H9 (cell line): ENCODE measurements around the gene FAM131C. TPM values are rescaled to one million over a fixed set of nuclear protein-coding genes. Genes with fewer than 3 reads are reported as not detected.
A peak's percentile ranks its signal among the peaks of the same experiment; 100 is the strongest.

ENCODE experiments used
- DNase-seq: peaks from one replicate; pipeline ENCODE4 v3.0.0-alpha.2; 2017
- H2AFZ ChIP-seq: one replicate; pipeline ENCODE4 v1.6.1; 2013; ENCODE audit warnings: mild to moderate bottlenecking, low read length, control low read depth, moderate library complexity
- H2AK5ac ChIP-seq: 2 replicates; pipeline ENCODE4 v1.6.1; 2013; ENCODE audit warnings: low read length, control low read depth, mixed read lengths; ENCODE audit not compliant: insufficient read length
- H2BK120ac ChIP-seq: one replicate; pipeline ENCODE4 v1.6.1; 2013; ENCODE audit warnings: low read depth, mild to moderate bottlenecking, low read length, control low read depth, inconsistent platforms; ENCODE audit not compliant: poor library complexity, severe bottlenecking
- H2BK12ac ChIP-seq: 2 replicates; pipeline ENCODE4 v1.6.1; 2013; ENCODE audit warnings: low read length, control low read depth, mixed read lengths, low read depth; ENCODE audit not compliant: insufficient read length
- H2BK15ac ChIP-seq: 2 replicates; pipeline ENCODE4 v1.6.1; 2013; ENCODE audit warnings: low read depth, low read length, control low read depth
- H2BK20ac ChIP-seq: one replicate; pipeline ENCODE4 v1.6.1; 2013; ENCODE audit warnings: low read depth, mild to moderate bottlenecking, low read length, control low read depth, inconsistent platforms; ENCODE audit not compliant: poor library complexity, severe bottlenecking
- H2BK5ac ChIP-seq: 2 replicates; pipeline ENCODE4 v1.6.1; 2013; ENCODE audit warnings: low read length, control low read depth, mixed read lengths; ENCODE audit not compliant: insufficient read length
- H3K14ac ChIP-seq: 2 replicates; pipeline ENCODE4 v1.6.1; 2013; ENCODE audit warnings: low read length, control low read depth; ENCODE audit not compliant: insufficient read depth
- H3K18ac ChIP-seq: 2 replicates; pipeline ENCODE4 v1.6.1; 2013; ENCODE audit warnings: low read depth, mild to moderate bottlenecking, mixed read lengths, low read length, control low read depth; ENCODE audit not compliant: insufficient read length
- H3K23ac ChIP-seq: 2 replicates; pipeline ENCODE4 v1.6.1; 2013; ENCODE audit warnings: low read length, control low read depth, mixed read lengths, low read depth; ENCODE audit not compliant: insufficient read length
- H3K23me2 ChIP-seq: 2 replicates; pipeline ENCODE4 v1.6.1; 2013; ENCODE audit warnings: low read depth, mild to moderate bottlenecking, mixed read lengths, low read length, control low read depth; ENCODE audit not compliant: insufficient read length, poor library complexity, severe bottlenecking
- H3K27ac ChIP-seq: 2 replicates; pipeline ENCODE4 v1.5.1; 2013; ENCODE audit warnings: low read length, control low read depth, mixed read lengths, low read depth; ENCODE audit not compliant: insufficient read length
- H3K27me3 ChIP-seq: 2 replicates; pipeline ENCODE4 v1.6.1; 2013; ENCODE audit warnings: low read length, control low read depth, inconsistent platforms; ENCODE audit not compliant: insufficient read depth
- H3K4ac ChIP-seq: 2 replicates; pipeline ENCODE4 v1.6.1; 2013; ENCODE audit warnings: low read depth, mild to moderate bottlenecking, control low read depth, inconsistent platforms, low read length, moderate library complexity
- H3K4me1 ChIP-seq: 2 replicates; pipeline ENCODE4 v1.6.1; 2013; ENCODE audit warnings: low read length, control low read depth, inconsistent platforms; ENCODE audit not compliant: insufficient read depth
- H3K4me2 ChIP-seq: 2 replicates; pipeline ENCODE4 v1.6.1; 2013; ENCODE audit warnings: low read length, control low read depth, mixed read lengths; ENCODE audit not compliant: insufficient read length, insufficient read depth
- H3K56ac ChIP-seq: 2 replicates; pipeline ENCODE4 v1.6.1; 2013; ENCODE audit warnings: low read depth, mild to moderate bottlenecking, mixed read lengths, low read length, control low read depth; ENCODE audit not compliant: insufficient read length
- H3K79me1 ChIP-seq: 2 replicates; pipeline ENCODE4 v1.6.1; 2013; ENCODE audit warnings: low read depth, mild to moderate bottlenecking, moderate library complexity, low read length, control low read depth, inconsistent platforms; ENCODE audit not compliant: insufficient read depth, poor library complexity, severe bottlenecking
- H3K79me2 ChIP-seq: 2 replicates; pipeline ENCODE4 v1.6.1; 2013; ENCODE audit warnings: low read length, control low read depth, inconsistent platforms; ENCODE audit not compliant: insufficient read depth
- H3K9ac ChIP-seq: 2 replicates; pipeline ENCODE4 v1.6.1; 2013; ENCODE audit warnings: low read length, control low read depth, mixed read lengths; ENCODE audit not compliant: insufficient read length; ENCODE audit errors: extremely low read depth
- H3K9me3 ChIP-seq: one replicate; pipeline ENCODE4 v1.6.1; 2013; ENCODE audit warnings: low read depth, low read length, inconsistent platforms; ENCODE audit not compliant: control insufficient read depth
- H3T11ph ChIP-seq: one replicate; pipeline ENCODE4 v1.6.1; 2013; ENCODE audit warnings: mild to moderate bottlenecking, low read length, control low read depth, inconsistent platforms
- H4K20me1 ChIP-seq: one replicate; pipeline ENCODE4 v1.6.1; 2013; ENCODE audit not compliant: control insufficient read depth, insufficient read length, insufficient read depth
- H4K5ac ChIP-seq: 2 replicates; pipeline ENCODE4 v1.6.1; 2013; ENCODE audit warnings: low read depth, mild to moderate bottlenecking, mixed read lengths, low read length, control low read depth; ENCODE audit not compliant: insufficient read length
- H4K8ac ChIP-seq: replicated peaks from 2 replicates; pipeline ENCODE4 v1.6.1; 2013; ENCODE audit warnings: low read length, control low read depth, mixed read lengths, low read depth; ENCODE audit not compliant: insufficient read length
- H4K91ac ChIP-seq: 2 replicates; pipeline ENCODE4 v1.6.1; 2013; ENCODE audit warnings: low read depth, mild to moderate bottlenecking, moderate library complexity, mixed read lengths, low read length, control low read depth; ENCODE audit not compliant: insufficient read length
- H3K27ac Mint-ChIP-seq, 3 experiments: 2 replicates in 2 of 3; 3 replicates in 1 of 3; pipeline ENCODE4 v1.8.0; 2020 to 2021; ENCODE audit warnings: mixed read lengths in 3 of 3, mild to moderate bottlenecking in 1 of 3, moderate library complexity in 1 of 3
- H3K27me3 Mint-ChIP-seq: 2 replicates; pipeline ENCODE4 v1.8.0; 2021; ENCODE audit warnings: low read depth, mild to moderate bottlenecking, moderate library complexity, mixed read lengths
- H3K36me3 Mint-ChIP-seq, 3 experiments: 2 replicates in 2 of 3; 3 replicates in 1 of 3; pipeline ENCODE4 v1.8.0; 2020 to 2021; ENCODE audit warnings: low read depth in 3 of 3, mixed read lengths in 3 of 3; ENCODE audit not compliant: insufficient read depth in 1 of 3
- H3K4me1 Mint-ChIP-seq, 2 experiments: 2 replicates each; pipeline ENCODE4 v1.8.0; 2020; ENCODE audit warnings: mixed read lengths in 2 of 2
- H3K4me3 Mint-ChIP-seq, 2 experiments: 2 replicates in 1 of 2; 3 replicates in 1 of 2; pipeline ENCODE4 v1.8.0; 2020 to 2021; ENCODE audit warnings: mild to moderate bottlenecking in 2 of 2, mixed read lengths in 2 of 2, moderate library complexity in 1 of 2
- H3K9me3 Mint-ChIP-seq, 2 experiments: 2 replicates in 1 of 2; 3 replicates in 1 of 2; pipeline ENCODE4 v1.8.0; 2020; ENCODE audit warnings: mild to moderate bottlenecking in 2 of 2, mixed read lengths in 2 of 2, moderate library complexity in 1 of 2
- WGBS: extraction: QIAGEN DNeasy Blood & Tissue Kit; methylation state at CpG from one replicate; pipeline ENCODE4 v1.1.7; 2013; ENCODE audit warnings: missing lambda C conversion rate, low lambda C conversion rate, mixed read lengths; ENCODE audit not compliant: insufficient read length; ENCODE audit errors: extremely low coverage; 5-methylcytosine and 5-hydroxymethylcytosine counted together
- total RNA-seq: library from RNA; stranded (reverse); gene quantifications from 2 replicates; pipeline ENCODE4 v1.2.1, GENCODE V29; 2021
- TF ChIP-seq, protein P1 (sequence below): fragments of 200-600 bp; sonication (generic); conservative IDR thresholded peaks from 3 replicates; pipeline ENCODE4 v1.8.0; 2021; ENCODE audit warnings: antibody characterized with exemption, mild to moderate bottlenecking

The FAM131C gene
- total RNA-seq, 1 experiment from 2014 or later = 0.61 TPM

DNA sequence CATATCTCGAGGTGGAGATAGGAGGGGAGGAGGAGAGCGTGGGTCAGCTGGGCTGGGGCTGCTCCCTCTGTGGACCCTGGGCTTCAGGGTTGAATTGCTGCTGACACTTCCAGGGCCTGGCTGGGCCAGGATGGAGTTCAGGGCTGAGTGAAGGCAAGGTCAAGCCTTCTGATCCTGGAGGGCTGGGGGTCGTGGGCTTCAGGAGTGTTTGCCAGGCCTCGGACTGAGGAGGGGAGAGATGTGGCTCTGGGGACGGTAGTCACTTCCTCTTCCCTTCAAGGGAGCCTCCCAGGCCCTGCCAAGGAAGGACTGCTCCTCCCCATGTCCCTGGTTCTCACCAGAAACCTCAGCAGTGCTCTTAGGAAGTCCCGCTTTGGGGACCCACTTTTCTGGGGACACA, 12.1 kb upstream of the FAM131C start:
- Histone ChIP-seq H4K8ac (no peak overlapping the region), H3K79me2 (no peaks in the 10 kb centered on the region), H2BK120ac (no peak overlapping the region), H3K14ac (no peak overlapping the region), H2AK5ac (no peak overlapping the region), H2BK15ac (0 out of 2 replicates have a peak overlapping the region, but pooled peaks have one; percentile 40), H3K79me1 (no peaks in the 10 kb centered on the region), H3K27ac (no peak overlapping the region), H3K18ac (no peak overlapping the region), H4K20me1 (no peaks in the 10 kb centered on the region), H3K9ac (no peak overlapping the region), H4K5ac (no peak overlapping the region), H2BK12ac (no peak overlapping the region), H2BK5ac (no peak overlapping the region), H3K27me3 (no peaks in the 10 kb centered on the region; the same call in 1 of the 2 replicates), H3K4me1 (no peaks in the 10 kb centered on the region), H3K4me2 (no peak overlapping the region), H3K9me3 (no peaks in the 10 kb centered on the region), H3T11ph (no peak overlapping the region), H2AFZ (no peak overlapping the region), H3K56ac (no peak overlapping the region), H3K23me2 (no peaks in the 10 kb centered on the region), H3K23ac (no peak overlapping the region), H2BK20ac (no peak overlapping the region), H4K91ac (no peak overlapping the region), H3K4ac (no peak overlapping the region)
- Mint-ChIP-seq H3K27ac (no peak overlapping the region), H3K36me3 (no peaks in the 10 kb centered on the region), H3K27me3 (peaks cover 2% of the 10 kb centered on the region), H3K4me1 (peaks cover 9 to 16% of the 10 kb centered on the region in 2 experiments), H3K4me3 (no peak overlapping the region), H3K9me3 (no peaks in the 10 kb centered on the region)
- DNase-seq = no peak
- WGBS = no CpG with 5 or more reads among the region's 6 CpGs
- TF ChIP-seq, protein P1, sequence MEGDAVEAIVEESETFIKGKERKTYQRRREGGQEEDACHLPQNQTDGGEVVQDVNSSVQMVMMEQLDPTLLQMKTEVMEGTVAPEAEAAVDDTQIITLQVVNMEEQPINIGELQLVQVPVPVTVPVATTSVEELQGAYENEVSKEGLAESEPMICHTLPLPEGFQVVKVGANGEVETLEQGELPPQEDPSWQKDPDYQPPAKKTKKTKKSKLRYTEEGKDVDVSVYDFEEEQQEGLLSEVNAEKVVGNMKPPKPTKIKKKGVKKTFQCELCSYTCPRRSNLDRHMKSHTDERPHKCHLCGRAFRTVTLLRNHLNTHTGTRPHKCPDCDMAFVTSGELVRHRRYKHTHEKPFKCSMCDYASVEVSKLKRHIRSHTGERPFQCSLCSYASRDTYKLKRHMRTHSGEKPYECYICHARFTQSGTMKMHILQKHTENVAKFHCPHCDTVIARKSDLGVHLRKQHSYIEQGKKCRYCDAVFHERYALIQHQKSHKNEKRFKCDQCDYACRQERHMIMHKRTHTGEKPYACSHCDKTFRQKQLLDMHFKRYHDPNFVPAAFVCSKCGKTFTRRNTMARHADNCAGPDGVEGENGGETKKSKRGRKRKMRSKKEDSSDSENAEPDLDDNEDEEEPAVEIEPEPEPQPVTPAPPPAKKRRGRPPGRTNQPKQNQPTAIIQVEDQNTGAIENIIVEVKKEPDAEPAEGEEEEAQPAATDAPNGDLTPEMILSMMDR = no peak
